Measurements from ENCODE around the gene VGF.

VGF gene

GRCh38 chr7:101165075-101165957 is at the start of gene VGF:
Gene VGF, minus strand, starts transcription at chr7:101165569. Its CDS starts 726 bp downstream, at chr7:101164843.
- ChIA-PET POLR2A (interaction anchor here (0.7 to 1.4 kb wide), 4 partner anchors 8 to 460 kb away, joined by 4 to 6 read pairs (median 4); partner anchors contain the start of gene POP7), CTCF (interaction anchor here (0.7 to 1.5 kb wide), 3 partner anchors 21 to 117 kb away, joined by 3 to 7 read pairs (median 3); partner anchors contain the start of gene SERPINE1)
- 0 out of 2 replicates have a peak, but pooled peaks have one; percentile 16 for TF ChIP-seq L3MBTL2 (conservative IDR thresholded peaks at IDR 0.05)
- TF ChIP-seq TARDBP (IDR thresholded peaks at IDR 0.05), result no peak
- peak; percentile 91 for DNase-seq (ENCODE audit: extremely low spot score)

- TF ChIP-seq BHLHE40 (IDR thresholded peaks at IDR 0.05; ENCODE audit: borderline replicate concordance) (no peak), ELF4 (IDR thresholded peaks at IDR 0.05) (no peak), CTBP1 (IDR thresholded peaks at IDR 0.05; ENCODE audit: borderline replicate concordance) (no peak), FOXA1 (IDR thresholded peaks at IDR 0.05) (no peak), L3MBTL2 (conservative IDR thresholded peaks at IDR 0.05) (no peak)
- no peak for DNase-seq (ENCODE audit: extremely low spot score)
- POLR2A ChIA-PET, result no interaction called here
- CTCF ChIA-PET, result no interaction called here
These were observed 46.6 kb upstream of the VGF start for GRCh38 chr7:101212014-101212413.

GRCh38 chr7:101211501-101211900 is 46.1 kb upstream of the VGF start:
- DNase-seq (ENCODE audit: extremely low spot score), result no peak
- ChIA-PET CTCF (no interaction called here), POLR2A (interaction anchor here (1.1 kb wide), 1 partner anchor 13 kb away, joined by 3 read pairs; no protein-coding TSS in a partner anchor)
- no peak for TF ChIP-seq HDGF (IDR thresholded peaks at IDR 0.05; ENCODE audit: borderline replicate concordance)
- no peak for TF ChIP-seq ARNT (IDR thresholded peaks at IDR 0.05)
- TF ChIP-seq CTBP1 (IDR thresholded peaks at IDR 0.05; ENCODE audit: borderline replicate concordance), result no peak
- no peak for TF ChIP-seq FOXA1 (IDR thresholded peaks at IDR 0.05)

GRCh38 chr7:101210143-101210542 is 44.8 kb upstream of the VGF start:
- TF ChIP-seq PKNOX1 (IDR thresholded peaks at IDR 0.05), result no peak
- no peak for TF ChIP-seq HDGF (IDR thresholded peaks at IDR 0.05; ENCODE audit: borderline replicate concordance)
- ChIA-PET CTCF (interaction anchor here (0.6 kb wide), 1 partner anchor 65 kb away, joined by 7 read pairs; no protein-coding TSS in a partner anchor), POLR2A (no interaction called here)
- no peak for DNase-seq (ENCODE audit: extremely low spot score)

- ChIA-PET POLR2A (no interaction called here), CTCF (no interaction called here)
- no peak for DNase-seq (ENCODE audit: extremely low spot score)
- TF ChIP-seq ARNT (IDR thresholded peaks at IDR 0.05), result no peak
- no peak for TF ChIP-seq NFRKB (IDR thresholded peaks at IDR 0.05)
- TF ChIP-seq CTBP1 (IDR thresholded peaks at IDR 0.05; ENCODE audit: borderline replicate concordance), result no peak
- no peak for TF ChIP-seq FOXA1 (IDR thresholded peaks at IDR 0.05)
- TF ChIP-seq SP1 (IDR thresholded peaks at IDR 0.05), result no peak
- TF ChIP-seq FOXK2 (IDR thresholded peaks at IDR 0.05), result no peak
- no peak for TF ChIP-seq FOXM1 (IDR thresholded peaks at IDR 0.05; ENCODE audit: borderline replicate concordance)
- TF ChIP-seq ELF4 (IDR thresholded peaks at IDR 0.05), result no peak
- TF ChIP-seq L3MBTL2 (conservative IDR thresholded peaks at IDR 0.05), result no peak
- TF ChIP-seq PKNOX1 (IDR thresholded peaks at IDR 0.05), result no peak
- no peak for TF ChIP-seq ZNF384 (IDR thresholded peaks at IDR 0.05)
- no peak for TF ChIP-seq BHLHE40 (IDR thresholded peaks at IDR 0.05; ENCODE audit: borderline replicate concordance)
- TF ChIP-seq HDGF (IDR thresholded peaks at IDR 0.05; ENCODE audit: borderline replicate concordance), result no peak
- TF ChIP-seq LEF1 (IDR thresholded peaks at IDR 0.05; ENCODE audit: borderline replicate concordance), result no peak
- no peak for TF ChIP-seq SUZ12 (IDR thresholded peaks at IDR 0.05)
- no peak for TF ChIP-seq TARDBP (IDR thresholded peaks at IDR 0.05)
These were observed 43.4 kb upstream of the VGF start for GRCh38 chr7:101208794-101209193.

- TF ChIP-seq NFRKB (IDR thresholded peaks at IDR 0.05) (no peak), FOXK2 (IDR thresholded peaks at IDR 0.05) (no peak), HDGF (IDR thresholded peaks at IDR 0.05; ENCODE audit: borderline replicate concordance) (no peak), LEF1 (IDR thresholded peaks at IDR 0.05; ENCODE audit: borderline replicate concordance) (no peak), FOXM1 (IDR thresholded peaks at IDR 0.05; ENCODE audit: borderline replicate concordance) (no peak), L3MBTL2 (conservative IDR thresholded peaks at IDR 0.05) (no peak), PKNOX1 (IDR thresholded peaks at IDR 0.05) (no peak), SUZ12 (IDR thresholded peaks at IDR 0.05) (no peak), ELF4 (IDR thresholded peaks at IDR 0.05) (no peak), CTBP1 (IDR thresholded peaks at IDR 0.05; ENCODE audit: borderline replicate concordance) (no peak), SP1 (IDR thresholded peaks at IDR 0.05) (no peak), FOXA1 (IDR thresholded peaks at IDR 0.05) (no peak), ZNF384 (IDR thresholded peaks at IDR 0.05) (no peak)
- DNase-seq (ENCODE audit: extremely low spot score), result no peak
- POLR2A ChIA-PET, result interaction anchor here (0.9 kb wide), 1 partner anchor 10 kb away, joined by 3 read pairs; the partner anchor contains the start of gene ZNHIT1
- CTCF ChIA-PET, result no interaction called here
These were observed 42.1 kb upstream of the VGF start for GRCh38 chr7:101207459-101207858.

All from HEK293T (cell line).